Osteocyte (in vitro differentiated cells): Measurements from ENCODE around the gene CMIP. TPM values are rescaled to one million over a fixed set of nuclear protein-coding genes. Genes with fewer than 3 reads are reported as not detected.
A peak's percentile ranks its signal among the peaks of the same experiment; 100 is the strongest.

Experiments
- DNase-seq: peaks from one replicate; pipeline ENCODE4 v3.0.0; 2021; ENCODE audit warnings: mixed read lengths; ENCODE audit not compliant: unreplicated experiment; ENCODE audit errors: extremely low spot score
- H3K27ac Mint-ChIP-seq: one replicate; pipeline ENCODE4 v1.8.0; 2021; ENCODE audit warnings: mild to moderate bottlenecking, mixed read lengths; ENCODE audit not compliant: unreplicated experiment
- H3K27me3 Mint-ChIP-seq: one replicate; pipeline ENCODE4 v1.8.0; 2021; ENCODE audit warnings: mixed read lengths; ENCODE audit not compliant: unreplicated experiment
- H3K36me3 Mint-ChIP-seq: one replicate; pipeline ENCODE4 v1.8.0; 2021; ENCODE audit warnings: mixed read lengths; ENCODE audit not compliant: unreplicated experiment
- H3K4me1 Mint-ChIP-seq: one replicate; pipeline ENCODE4 v1.8.0; 2021; ENCODE audit warnings: mixed read lengths; ENCODE audit not compliant: unreplicated experiment
- H3K4me3 Mint-ChIP-seq: one replicate; pipeline ENCODE4 v1.8.0; 2021; ENCODE audit warnings: mild to moderate bottlenecking, moderate library complexity, mixed read lengths; ENCODE audit not compliant: unreplicated experiment
- H3K9me3 Mint-ChIP-seq: one replicate; pipeline ENCODE4 v1.8.0; 2021; ENCODE audit warnings: mixed read lengths; ENCODE audit not compliant: unreplicated experiment
- CTCF ChIP-seq: fragments of 200-600 bp; sonication (generic); IDR thresholded peaks from 2 replicates; pipeline ENCODE4 v1.5.0; 2021; ENCODE audit warnings: antibody characterized with exemption, mild to moderate bottlenecking, moderate library complexity
- total RNA-seq: library from RNA; stranded (reverse); gene quantifications from 2 replicates; pipeline ENCODE4 v1.2.1, GENCODE V29; 2021

Gene CMIP
- total RNA-seq, 1 donor from 2014 or later, result 38.0 TPM

- no peak overlapping the region for H3K4me3 Mint-ChIP-seq
- no peaks in the 10 kb centered on the region for H3K36me3 Mint-ChIP-seq
- no peak for DNase-seq
- no peaks in the 10 kb centered on the region for H3K9me3 Mint-ChIP-seq
- H3K4me1 Mint-ChIP-seq, result peaks cover 9% of the 10 kb centered on the region
- H3K27ac Mint-ChIP-seq, result no peak overlapping the region
- peaks cover 8% of the 10 kb centered on the region for H3K27me3 Mint-ChIP-seq
- no peak for TF ChIP-seq CTCF
Observed at GRCh38 chr16:81744385-81744784, 299.8 kb downstream of the CMIP start.

- H3K9me3 Mint-ChIP-seq, result no peaks in the 10 kb centered on the region
- no peak overlapping the region for H3K27ac Mint-ChIP-seq
Observed at GRCh38 chr16:81744911-81745310, 300.3 kb downstream of the CMIP start.

GRCh38 chr16:81745704-81746558, 301.3 kb downstream of the CMIP start:
- Mint-ChIP-seq H3K36me3 (no peaks in the 10 kb centered on the region), H3K4me3 (peak overlapping the region; percentile 78), H3K27me3 (peaks cover 15% of the 10 kb centered on the region), H3K4me1 (peaks cover 9% of the 10 kb centered on the region), H3K27ac (peak overlapping the region; percentile 81), H3K9me3 (no peaks in the 10 kb centered on the region)
- DNase-seq, result peak; percentile 87
- TF ChIP-seq CTCF, result no peak

More at GRCh38 chr16:81744911-81745310, 300.3 kb downstream of the CMIP start:
- no peak for TF ChIP-seq CTCF
- Mint-ChIP-seq H3K27me3 (peaks cover 13% of the 10 kb centered on the region), H3K4me3 (no peak overlapping the region), H3K36me3 (no peaks in the 10 kb centered on the region), H3K4me1 (peaks cover 9% of the 10 kb centered on the region)
- DNase-seq, result no peak

- TF ChIP-seq CTCF, result no peak
- H3K27me3 Mint-ChIP-seq, result peaks cover 15% of the 10 kb centered on the region
- no peak overlapping the region for H3K27ac Mint-ChIP-seq
- no peaks in the 10 kb centered on the region for H3K9me3 Mint-ChIP-seq
- H3K36me3 Mint-ChIP-seq, result no peaks in the 10 kb centered on the region
- peak overlapping the region; percentile 78 for H3K4me3 Mint-ChIP-seq
- peaks cover 9% of the 10 kb centered on the region for H3K4me1 Mint-ChIP-seq
- DNase-seq, result no peak
Observed at GRCh38 chr16:81746566-81746965, 302.0 kb downstream of the CMIP start.

- H3K27me3 Mint-ChIP-seq, result peaks cover 12% of the 10 kb centered on the region
- no peak overlapping the region for H3K4me3 Mint-ChIP-seq
- H3K36me3 Mint-ChIP-seq, result no peaks in the 10 kb centered on the region
- peaks cover 9% of the 10 kb centered on the region for H3K4me1 Mint-ChIP-seq
- DNase-seq, result no peak
- H3K9me3 Mint-ChIP-seq, result no peaks in the 10 kb centered on the region
- no peak overlapping the region for H3K27ac Mint-ChIP-seq
- no peak for TF ChIP-seq CTCF
Observed at GRCh38 chr16:81748476-81749198, 304.0 kb downstream of the CMIP start.
